Mesendoderm (in vitro differentiated cells): ENCODE measurements around the gene PSMB3.

ENCODE experiments used
- DNase-seq: peaks from one replicate; pipeline ENCODE4 v3.0.0; 2013
- H2AK5ac ChIP-seq: 2 replicates; pipeline ENCODE4 v1.6.1; 2013; ENCODE audit warnings: low read length, inconsistent platforms
- H2BK120ac ChIP-seq: 2 replicates; pipeline ENCODE4 v1.6.1; 2013; ENCODE audit warnings: low read depth, mild to moderate bottlenecking, low read length, moderate library complexity, mixed read lengths
- H2BK15ac ChIP-seq: replicated peaks from 2 replicates; pipeline ENCODE4 v1.6.1; 2013; ENCODE audit warnings: low read depth, mild to moderate bottlenecking, moderate library complexity
- H2BK5ac ChIP-seq: 2 replicates; pipeline ENCODE4 v1.6.1; 2013; ENCODE audit warnings: low read length, inconsistent platforms
- H3K18ac ChIP-seq: 2 replicates; pipeline ENCODE4 v1.6.1; 2013; ENCODE audit warnings: mild to moderate bottlenecking, low read length, mixed read lengths
- H3K23ac ChIP-seq: one replicate; pipeline ENCODE4 v1.6.1; 2013; ENCODE audit warnings: low read length
- H3K27ac ChIP-seq: 2 replicates; pipeline ENCODE4 v1.5.1; 2013; ENCODE audit warnings: low read depth, mild to moderate bottlenecking, inconsistent platforms, low read length, moderate library complexity
- H3K27me3 ChIP-seq: 2 replicates; pipeline ENCODE4 v1.6.1; 2013; ENCODE audit warnings: low read length, control low read depth, mild to moderate bottlenecking, inconsistent platforms; ENCODE audit not compliant: insufficient read depth, poor library complexity
- H3K36me3 ChIP-seq: 2 replicates; pipeline ENCODE4 v1.6.1; 2013; ENCODE audit warnings: low read length, inconsistent platforms; ENCODE audit not compliant: control insufficient read depth, insufficient read depth
- H3K4ac ChIP-seq: one replicate; pipeline ENCODE4 v1.6.1; 2013; ENCODE audit warnings: low read depth, mild to moderate bottlenecking, low read length, moderate library complexity
- H3K4me1 ChIP-seq: 2 replicates; pipeline ENCODE4 v1.6.1; 2013; ENCODE audit warnings: low read depth, low read length, inconsistent platforms; ENCODE audit not compliant: control insufficient read depth
- H3K4me2 ChIP-seq: 2 replicates; pipeline ENCODE4 v1.6.1; 2013; ENCODE audit warnings: low read length
- H3K4me3 ChIP-seq: 2 replicates; pipeline ENCODE4 v1.5.1; 2013; ENCODE audit warnings: mild to moderate bottlenecking, low read length
- H3K56ac ChIP-seq: one replicate; pipeline ENCODE4 v1.6.1; 2013; ENCODE audit warnings: low read length
- H3K79me1 ChIP-seq: 2 replicates; pipeline ENCODE4 v1.6.1; 2013; ENCODE audit warnings: low read length, inconsistent platforms
- H3K79me2 ChIP-seq: 2 replicates; pipeline ENCODE4 v1.6.1; 2013; ENCODE audit warnings: mild to moderate bottlenecking, low read length; ENCODE audit not compliant: control insufficient read depth, insufficient read depth
- H3K9ac ChIP-seq: 2 replicates; pipeline ENCODE4 v1.6.1; 2013; ENCODE audit warnings: low read length, inconsistent platforms
- H4K5ac ChIP-seq: one replicate; pipeline ENCODE4 v1.6.1; 2013; ENCODE audit warnings: low read length
- H4K8ac ChIP-seq: one replicate; pipeline ENCODE4 v1.6.1; 2013; ENCODE audit warnings: low read depth, mild to moderate bottlenecking, control low read depth, low read length, moderate library complexity
- WGBS: extraction: QIAGEN DNeasy Blood & Tissue Kit; methylation state at CpG from one replicate; pipeline ENCODE4 v1.1.7; 2013; ENCODE audit warnings: low lambda C conversion rate, missing lambda C conversion rate; ENCODE audit not compliant: insufficient coverage; ENCODE audit errors: extremely low coverage; 5-methylcytosine and 5-hydroxymethylcytosine counted together

Gene PSMB3

GRCh38 chr17:38733982-38734973 is 18.3 kb upstream of the PSMB3 start:
- Histone ChIP-seq H2AK5ac (no peak overlapping the region), H3K4ac (no peak overlapping the region), H3K4me2 (no peak overlapping the region), H3K27ac (no peak overlapping the region), H4K5ac (no peak overlapping the region), H3K79me1 (peaks cover 2% of the 10 kb centered on the region), H3K56ac (no peak overlapping the region), H3K36me3 (peaks cover 11% of the 10 kb centered on the region), H2BK120ac (no peak overlapping the region), H3K4me1 (peaks cover 3% of the 10 kb centered on the region), H3K79me2 (no peaks in the 10 kb centered on the region), H3K9ac (no peak overlapping the region), H2BK5ac (no peak overlapping the region), H4K8ac (no peak overlapping the region), H3K27me3 (no peaks in the 10 kb centered on the region), H3K18ac (no peak overlapping the region), H3K4me3 (no peak overlapping the region), H2BK15ac (no peak overlapping the region), H3K23ac (no peak overlapping the region)
- peak; percentile 62 for DNase-seq
- WGBS = no CpG with 5 or more reads among the region's 15 CpGs

DNA sequence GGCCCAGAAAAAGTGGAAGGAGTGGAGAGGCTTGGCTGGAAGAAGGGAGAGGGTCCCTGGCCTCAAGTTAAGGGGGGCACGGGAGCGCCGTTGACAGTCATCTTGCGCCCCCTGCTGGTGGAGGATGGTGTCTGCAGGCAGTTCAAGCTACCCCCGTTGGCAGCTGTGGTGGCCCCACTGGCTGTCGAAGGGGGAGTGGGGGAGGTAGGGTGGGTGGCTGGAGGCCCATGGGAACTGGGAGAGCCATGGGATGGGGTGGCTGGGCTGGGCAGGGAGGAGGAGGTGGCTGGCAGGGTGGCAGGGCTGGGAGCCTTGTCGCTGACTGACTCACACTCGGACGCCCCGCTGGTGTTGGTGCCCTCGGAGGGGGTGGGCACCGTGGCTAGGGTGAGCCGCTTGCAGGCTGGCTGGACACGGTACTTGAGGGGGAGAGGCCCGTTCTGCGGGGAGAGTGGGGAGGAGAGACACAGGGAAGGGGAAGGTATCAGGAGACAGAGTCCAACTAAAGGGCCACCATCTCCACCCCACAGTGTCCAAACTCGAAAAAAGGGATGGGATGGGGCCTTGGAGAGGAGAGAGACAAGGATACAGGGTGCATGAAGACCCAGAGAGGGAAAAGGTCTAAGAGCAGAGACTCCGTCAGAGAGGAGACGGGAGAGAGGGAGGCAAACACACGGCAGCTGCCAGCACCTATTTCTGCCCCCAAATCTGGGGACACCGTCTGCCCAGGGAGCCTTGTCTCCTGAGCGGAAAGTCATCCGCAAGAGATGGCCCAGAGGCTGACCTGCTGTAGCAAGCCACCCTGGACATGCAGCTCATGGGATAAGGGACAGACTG is 17.2 kb upstream of the PSMB3 start:
- peaks cover 9% of the 10 kb centered on the region for H3K79me1 ChIP-seq
- peaks cover 13% of the 10 kb centered on the region for H3K36me3 ChIP-seq
- peak; percentile 44 for DNase-seq
- no peak overlapping the region for H3K56ac ChIP-seq
- no peak overlapping the region for H2BK15ac ChIP-seq
- WGBS = no CpG with 5 or more reads among the region's 23 CpGs
- H3K23ac ChIP-seq = no peak overlapping the region
- no peak overlapping the region for H4K8ac ChIP-seq
- H3K18ac ChIP-seq = no peak overlapping the region
- no peak overlapping the region for H2BK5ac ChIP-seq
- H3K4me1 ChIP-seq = peaks cover 3% of the 10 kb centered on the region
- H3K4ac ChIP-seq = no peak overlapping the region
- no peak overlapping the region for H4K5ac ChIP-seq
- H3K27ac ChIP-seq = no peak overlapping the region
- no peak overlapping the region for H3K9ac ChIP-seq
- no peaks in the 10 kb centered on the region for H3K27me3 ChIP-seq
- peaks cover 6% of the 10 kb centered on the region for H3K79me2 ChIP-seq
- H2BK120ac ChIP-seq = no peak overlapping the region
- H3K4me2 ChIP-seq = no peak overlapping the region
- H2AK5ac ChIP-seq = no peak overlapping the region
- H3K4me3 ChIP-seq = no peak overlapping the region

- H3K4me2 ChIP-seq = no peak overlapping the region
- no peak overlapping the region for H2AK5ac ChIP-seq
- H2BK5ac ChIP-seq = no peak overlapping the region
- H3K56ac ChIP-seq = no peak overlapping the region
- WGBS = no CpG with 5 or more reads among the region's 14 CpGs
- H3K4me3 ChIP-seq = no peak overlapping the region
- no peaks in the 10 kb centered on the region for H3K4me1 ChIP-seq
- H3K18ac ChIP-seq = no peak overlapping the region
- no peak overlapping the region for H2BK120ac ChIP-seq
- peaks cover 32% of the 10 kb centered on the region for H3K79me2 ChIP-seq
- no peaks in the 10 kb centered on the region for H3K27me3 ChIP-seq
- peaks cover 14% of the 10 kb centered on the region for H3K36me3 ChIP-seq
- no peak overlapping the region for H4K8ac ChIP-seq
- H2BK15ac ChIP-seq = no peak overlapping the region
- no peak overlapping the region for H3K9ac ChIP-seq
- no peak for DNase-seq
- H3K79me1 ChIP-seq = peaks cover 19% of the 10 kb centered on the region
- no peak overlapping the region for H3K4ac ChIP-seq
- H4K5ac ChIP-seq = no peak overlapping the region
- no peak overlapping the region for H3K27ac ChIP-seq
- H3K23ac ChIP-seq = no peak overlapping the region
These were observed 14.4 kb upstream of the PSMB3 start for GRCh38 chr17:38738007-38738662.

DNA sequence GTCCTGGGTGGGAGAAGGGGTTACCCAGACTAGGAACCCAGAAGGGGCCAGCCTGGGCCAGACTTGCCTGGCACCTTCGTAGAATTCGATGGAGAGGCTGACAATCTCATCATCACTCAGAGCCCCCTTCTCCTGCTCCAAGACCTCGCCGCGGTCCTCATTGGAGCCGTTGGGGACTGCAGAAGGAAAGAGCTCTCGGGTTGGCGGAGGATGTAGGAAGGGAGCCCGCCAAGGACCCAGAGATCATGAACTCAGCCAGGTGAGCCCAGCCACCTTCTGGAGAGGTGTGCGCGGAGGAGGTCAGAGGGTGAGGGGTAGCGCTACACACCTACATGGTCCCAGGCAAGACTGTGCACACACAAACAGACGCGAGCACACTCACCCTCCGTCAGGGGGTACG is 13.9 kb upstream of the PSMB3 start:
- no peak overlapping the region for H3K56ac ChIP-seq
- H2AK5ac ChIP-seq = no peak overlapping the region
- peaks cover 14% of the 10 kb centered on the region for H3K36me3 ChIP-seq
- peaks cover 37% of the 10 kb centered on the region for H3K79me2 ChIP-seq
- no peak overlapping the region for H3K23ac ChIP-seq
- H4K5ac ChIP-seq = no peak overlapping the region
- no peak for DNase-seq
- H3K27me3 ChIP-seq = no peaks in the 10 kb centered on the region
- peaks cover 19% of the 10 kb centered on the region for H3K79me1 ChIP-seq
- no peak overlapping the region for H3K4ac ChIP-seq
- no peak overlapping the region for H4K8ac ChIP-seq
- H3K27ac ChIP-seq = no peak overlapping the region
- H3K4me2 ChIP-seq = no peak overlapping the region
- H3K4me3 ChIP-seq = no peak overlapping the region
- H3K18ac ChIP-seq = no peak overlapping the region
- no peak overlapping the region for H2BK120ac ChIP-seq
- no CpG with 5 or more reads among the region's 16 CpGs for WGBS
- no peak overlapping the region for H3K9ac ChIP-seq
- peaks cover 1% of the 10 kb centered on the region for H3K4me1 ChIP-seq
- no peak overlapping the region for H2BK5ac ChIP-seq
- H2BK15ac ChIP-seq = no peak overlapping the region

- H2BK120ac ChIP-seq = no peak overlapping the region
- H3K4me3 ChIP-seq = no peak overlapping the region
- H3K4me1 ChIP-seq = peaks cover 4% of the 10 kb centered on the region
- H4K5ac ChIP-seq = no peak overlapping the region
- peaks cover 43% of the 10 kb centered on the region for H3K79me2 ChIP-seq
- no peak overlapping the region for H4K8ac ChIP-seq
- H3K9ac ChIP-seq = no peak overlapping the region
- WGBS = no CpG with 5 or more reads among the region's 14 CpGs
- peaks cover 22% of the 10 kb centered on the region for H3K79me1 ChIP-seq
- no peak overlapping the region for H2BK5ac ChIP-seq
- no peak overlapping the region for H3K23ac ChIP-seq
- no peak overlapping the region for H3K4me2 ChIP-seq
- H2BK15ac ChIP-seq = no peak overlapping the region
- H3K27ac ChIP-seq = no peak overlapping the region
- H3K36me3 ChIP-seq = peaks cover 14% of the 10 kb centered on the region
- DNase-seq = no peak
- H3K27me3 ChIP-seq = no peaks in the 10 kb centered on the region
- no peak overlapping the region for H3K56ac ChIP-seq
- H2AK5ac ChIP-seq = no peak overlapping the region
- H3K4ac ChIP-seq = no peak overlapping the region
- H3K18ac ChIP-seq = no peak overlapping the region
These were observed 13.2 kb upstream of the PSMB3 start for GRCh38 chr17:38739305-38739704.
